GF-D8 (cell line): Measurements from ENCODE around the gene SPRY4.
A peak's percentile ranks its signal among the peaks of the same experiment; 100 is the strongest.
"Not testable (repeated sequence)": the region's sequence is repeated elsewhere in the genome, so short reads cannot be mapped to it uniquely, and the experiment has no call there.

Source experiments
- DNase-seq: peaks from one replicate; lab custom pipeline; 2025; lab: John Stamatoyannopoulos, UW

Gene SPRY4, protein sequence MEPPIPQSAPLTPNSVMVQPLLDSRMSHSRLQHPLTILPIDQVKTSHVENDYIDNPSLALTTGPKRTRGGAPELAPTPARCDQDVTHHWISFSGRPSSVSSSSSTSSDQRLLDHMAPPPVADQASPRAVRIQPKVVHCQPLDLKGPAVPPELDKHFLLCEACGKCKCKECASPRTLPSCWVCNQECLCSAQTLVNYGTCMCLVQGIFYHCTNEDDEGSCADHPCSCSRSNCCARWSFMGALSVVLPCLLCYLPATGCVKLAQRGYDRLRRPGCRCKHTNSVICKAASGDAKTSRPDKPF

DNA sequence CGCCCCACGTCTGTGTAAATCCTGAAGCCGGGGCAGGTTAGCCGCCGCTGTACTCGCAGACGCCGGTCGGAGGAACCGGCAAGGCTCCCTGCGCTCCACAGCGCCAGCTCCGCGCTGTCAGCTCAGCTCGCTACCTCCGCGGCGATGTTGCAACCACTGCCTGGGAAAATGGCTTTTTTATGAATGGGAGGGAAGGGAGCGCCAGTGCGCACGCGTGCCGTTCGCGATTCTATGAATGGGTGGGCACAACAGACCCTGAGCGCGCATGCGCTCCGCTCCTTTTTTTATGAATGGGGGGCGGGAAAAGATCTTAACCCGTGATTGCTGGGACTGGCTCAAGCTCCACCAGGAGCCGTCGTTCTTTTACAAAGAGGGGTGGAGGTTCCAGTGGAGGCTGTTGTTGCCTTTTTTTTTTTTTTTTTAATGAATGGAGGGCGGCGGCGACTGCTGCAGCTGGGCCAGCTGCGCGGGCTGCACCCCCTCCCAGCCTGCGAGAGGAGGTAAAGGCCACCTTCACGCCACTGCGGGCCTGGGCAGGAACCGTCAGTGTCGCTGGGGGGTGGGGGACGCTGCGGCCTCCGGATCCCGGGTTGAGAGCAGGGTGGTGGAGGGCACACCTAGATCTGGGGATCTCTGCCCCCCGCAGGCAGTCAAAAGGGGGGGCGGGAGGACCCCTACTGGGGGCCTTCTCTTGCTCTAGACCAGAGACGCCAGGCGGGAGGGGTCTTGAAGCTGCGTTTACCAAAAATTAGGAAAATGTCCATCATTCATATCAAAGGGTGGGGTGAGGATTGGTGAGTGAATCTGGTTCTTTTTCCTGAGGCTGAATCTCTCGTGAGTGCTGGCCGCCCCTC lies at the start of gene SPRY4:
Gene SPRY4 (minus strand): TSS at position 151 of the 854 bp plus-strand sequence. CDS start 9,913 bp downstream, outside the sequence.
- peak; percentile 5 for DNase-seq

DNA sequence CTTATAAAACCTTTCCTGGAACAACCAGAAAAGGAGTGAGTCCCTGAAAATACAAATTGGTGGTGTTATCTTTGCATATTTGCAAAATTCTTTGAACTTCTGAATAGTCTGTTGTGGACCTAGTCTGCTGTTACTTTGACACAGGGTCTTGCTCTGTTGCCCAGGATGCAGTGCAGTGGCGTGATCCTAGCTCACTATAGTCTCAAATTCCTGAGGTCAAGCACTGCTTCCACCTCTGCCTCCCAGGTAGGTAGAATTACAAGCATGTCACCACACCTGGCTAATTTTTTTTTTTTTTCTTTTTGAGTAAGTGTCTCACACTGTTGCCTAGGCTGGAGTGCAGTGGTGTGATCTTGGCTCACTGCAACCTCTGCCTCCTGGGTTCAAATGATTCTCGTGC lies 43.7 kb upstream of the SPRY4 start:
- no peak for DNase-seq

DNA sequence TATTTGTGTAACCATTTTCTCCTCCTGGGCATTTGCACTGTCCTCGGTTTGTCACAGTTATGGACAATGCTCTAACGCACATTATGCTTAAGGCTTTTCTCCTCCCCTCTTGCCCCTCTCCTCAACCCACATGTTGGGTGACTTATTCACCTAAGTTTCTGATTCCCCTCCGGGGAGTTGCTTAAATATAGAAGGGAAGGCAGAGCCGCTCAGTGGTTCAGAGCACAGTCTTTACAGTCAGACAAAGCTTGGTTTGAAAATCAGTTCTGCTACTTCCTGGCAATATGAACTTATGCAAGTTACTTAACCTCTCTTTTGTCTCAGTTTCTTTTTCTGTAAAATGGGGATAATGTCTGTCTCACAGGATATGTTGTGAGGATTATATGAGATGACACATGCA lies 41.2 kb upstream of the SPRY4 start:
- no peak for DNase-seq

DNA sequence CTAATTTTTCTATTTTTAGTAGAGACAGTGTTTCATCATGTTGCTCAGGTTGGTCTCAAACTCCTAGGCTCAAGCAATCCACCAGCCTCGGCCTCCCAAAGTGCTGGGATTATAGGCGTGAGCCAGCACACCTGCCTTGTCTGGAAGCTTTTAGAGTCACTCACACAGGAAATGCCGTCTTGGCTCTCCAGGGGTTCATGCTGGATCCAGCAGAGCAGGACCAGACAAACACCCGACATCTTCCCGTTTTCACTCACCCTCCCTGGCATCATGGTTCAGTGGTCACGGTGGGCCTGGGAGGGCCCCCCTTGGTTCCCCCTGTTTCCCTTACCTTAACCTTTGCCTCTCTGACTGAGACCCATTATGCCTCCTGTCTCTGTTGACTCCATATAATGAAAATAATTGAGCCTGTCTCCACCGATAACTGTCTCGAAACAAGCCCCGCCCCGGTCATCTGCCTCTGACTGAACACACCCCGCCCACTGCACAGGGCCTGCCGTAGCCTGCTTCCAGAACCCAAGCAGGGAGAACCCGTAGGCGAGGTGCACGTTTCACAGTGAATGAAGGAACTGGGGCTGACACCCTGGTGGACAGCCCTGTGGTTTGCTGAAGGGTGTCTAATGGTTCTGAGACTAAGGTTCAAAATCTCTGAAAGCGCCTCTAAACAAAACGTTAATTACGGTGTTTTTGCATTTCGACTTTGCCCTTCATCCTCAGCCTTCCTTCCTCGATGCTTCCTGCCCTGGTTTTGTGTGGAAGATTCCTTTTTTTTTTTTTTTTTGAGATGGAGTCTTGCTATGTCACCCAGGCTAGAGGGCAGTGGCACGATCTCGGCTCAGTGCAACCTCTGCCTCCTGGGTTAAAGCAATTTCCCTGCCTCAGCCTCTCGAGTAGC lies 39.7 kb upstream of the SPRY4 start:
- no peak for DNase-seq

DNA sequence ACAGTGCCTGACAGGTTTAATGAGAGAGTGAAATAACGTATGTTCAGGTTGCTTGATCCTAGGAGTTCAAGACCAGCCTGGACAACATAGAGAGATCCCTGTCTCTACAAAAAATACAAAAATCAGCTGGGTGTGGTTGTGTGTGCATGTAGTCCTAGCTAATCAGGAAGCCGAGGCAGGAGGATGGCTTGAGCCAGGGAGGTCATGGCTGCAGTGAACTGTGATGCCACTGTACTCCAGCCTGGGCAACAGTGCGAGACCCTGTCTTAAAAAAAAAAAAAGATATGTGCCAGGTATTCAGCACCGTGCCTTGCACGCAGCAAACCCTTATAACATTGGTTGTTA lies 38.8 kb upstream of the SPRY4 start:
- no peak for DNase-seq

DNA sequence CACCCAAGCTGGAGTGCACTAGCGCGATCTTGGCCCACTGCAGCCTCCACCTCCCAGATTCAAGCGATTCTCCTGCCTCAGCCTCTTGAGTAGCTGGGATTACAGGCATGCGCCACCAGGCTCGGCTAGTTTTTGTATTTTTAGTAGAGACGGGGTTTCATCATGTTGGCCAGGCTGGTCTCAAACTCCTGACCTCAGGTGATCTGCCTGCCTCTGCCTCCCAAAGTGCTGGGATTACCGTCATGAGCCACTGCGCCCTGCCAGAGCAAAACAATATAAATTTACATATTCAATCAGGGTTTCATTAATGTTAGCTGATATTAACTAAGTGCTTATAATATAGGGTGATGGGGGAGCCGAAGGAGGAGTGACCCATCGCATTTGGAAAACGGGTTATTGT lies 37.4 kb upstream of the SPRY4 start:
- DNase-seq: not testable (repeated sequence)

DNA sequence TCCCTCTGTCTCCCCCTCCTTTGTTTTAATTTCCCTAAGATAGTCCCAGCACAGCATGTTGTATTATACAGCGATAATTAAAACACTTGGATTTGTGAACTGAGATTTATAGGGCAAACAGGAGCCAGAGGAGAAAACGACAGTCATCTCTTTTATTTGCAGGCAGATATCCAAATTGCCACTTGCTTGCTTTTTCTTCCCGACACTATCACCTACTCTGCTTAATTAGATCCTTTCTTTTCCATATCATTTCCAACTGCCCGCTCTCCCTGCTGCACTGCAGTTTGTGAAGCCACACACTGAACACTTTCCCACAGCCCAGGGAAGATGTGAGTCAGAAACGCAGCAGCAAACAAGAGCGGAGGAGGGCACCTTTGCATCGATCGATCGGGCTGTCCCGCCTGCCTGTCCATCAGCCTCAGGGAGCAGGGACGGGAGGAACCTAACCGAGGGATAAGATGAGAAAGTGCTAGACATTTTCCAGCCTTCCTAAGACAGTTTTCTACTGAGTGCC lies 35.8 kb upstream of the SPRY4 start:
- no peak for DNase-seq

DNA sequence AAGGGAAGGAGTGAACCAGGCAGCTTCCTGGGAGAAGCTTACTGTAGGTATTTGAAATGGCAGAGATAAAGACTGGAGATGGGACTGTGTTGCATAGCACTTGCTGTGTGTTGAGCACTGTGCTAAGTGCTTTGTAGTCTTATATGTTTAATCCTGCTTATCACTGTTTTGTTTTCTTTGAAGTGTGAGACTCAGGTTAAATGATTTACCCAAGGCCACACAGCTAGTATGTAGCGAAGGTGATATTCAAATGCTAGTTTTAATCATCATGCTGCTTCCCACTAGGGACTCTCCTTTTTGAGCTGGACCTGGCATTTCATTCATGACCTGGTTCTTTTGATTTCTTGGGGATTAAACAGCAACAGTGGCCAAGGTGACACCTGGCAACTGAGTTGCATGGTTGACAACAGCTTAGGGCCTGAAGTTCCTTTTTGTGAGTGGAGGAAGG lies 35.3 kb upstream of the SPRY4 start:
- no peak for DNase-seq

DNA sequence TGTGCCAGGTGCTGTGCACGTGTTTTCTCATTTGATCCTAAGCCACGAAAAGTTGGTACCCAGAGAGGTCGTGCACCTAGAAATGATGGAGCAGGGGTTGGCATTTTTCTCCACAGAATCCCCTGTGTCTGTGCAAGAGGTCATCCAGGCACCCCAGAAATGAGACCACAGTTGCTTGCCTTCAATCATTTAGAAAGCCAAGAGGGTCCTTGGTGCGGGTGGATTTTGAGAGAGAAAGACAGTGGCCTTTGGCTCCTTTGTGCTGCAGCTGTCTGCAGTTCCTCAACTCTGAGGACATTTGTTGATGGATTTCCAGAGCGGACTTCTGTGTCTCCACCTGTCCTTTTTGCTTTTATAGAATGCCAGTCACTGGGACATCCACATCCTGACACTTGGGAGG lies 33.8 kb upstream of the SPRY4 start:
- no peak for DNase-seq

DNA sequence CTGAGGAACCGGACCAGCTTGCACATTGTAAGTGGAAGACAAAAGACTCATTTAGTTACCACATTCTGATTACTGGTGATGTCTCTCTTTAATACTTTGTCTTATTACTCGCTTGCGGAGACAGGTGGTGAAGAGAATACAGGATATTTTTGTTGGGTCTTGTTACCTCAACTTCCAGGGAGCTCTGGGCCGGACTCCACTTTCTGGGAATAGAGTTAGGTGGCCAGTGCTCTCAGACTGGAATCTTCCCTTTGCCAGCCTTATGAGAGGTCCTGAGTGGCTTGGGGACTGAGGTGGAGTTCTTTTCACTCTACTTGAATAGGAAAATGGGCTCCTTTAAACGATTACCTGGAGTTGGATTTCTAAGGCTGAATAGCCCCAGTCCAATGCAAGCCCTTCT lies 33.3 kb upstream of the SPRY4 start:
- DNase-seq: no peak

DNA sequence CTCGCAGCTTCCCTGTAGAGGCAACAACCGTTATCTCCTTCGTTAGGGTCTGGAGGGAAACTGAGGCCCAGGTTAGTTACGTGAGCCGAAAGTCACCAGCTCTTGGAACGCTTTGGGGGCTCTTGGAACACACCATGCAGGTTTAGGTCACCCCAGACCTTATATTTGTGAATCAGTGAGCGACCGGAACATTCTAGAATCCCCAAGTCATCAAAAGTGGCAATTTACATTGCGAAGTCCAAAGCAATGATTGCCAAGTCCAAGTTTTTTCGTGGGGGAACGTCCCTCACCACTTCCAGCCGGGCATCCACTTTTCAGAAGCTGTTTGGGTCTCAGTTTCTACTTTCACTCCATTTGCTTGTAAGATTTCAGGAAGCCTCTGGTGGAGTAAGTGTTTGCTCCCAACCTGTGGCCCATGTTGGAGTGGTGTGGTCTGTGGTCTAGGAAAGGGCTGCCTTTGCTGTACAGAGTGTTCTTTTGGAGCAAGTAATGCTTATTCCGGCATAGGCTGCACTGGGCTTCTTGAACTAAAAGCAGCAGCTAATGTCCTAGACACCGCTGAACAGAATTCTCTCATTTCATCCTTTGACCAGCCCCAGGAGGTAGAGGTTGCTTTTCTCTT lies 32.8 kb upstream of the SPRY4 start:
- DNase-seq: no peak

DNA sequence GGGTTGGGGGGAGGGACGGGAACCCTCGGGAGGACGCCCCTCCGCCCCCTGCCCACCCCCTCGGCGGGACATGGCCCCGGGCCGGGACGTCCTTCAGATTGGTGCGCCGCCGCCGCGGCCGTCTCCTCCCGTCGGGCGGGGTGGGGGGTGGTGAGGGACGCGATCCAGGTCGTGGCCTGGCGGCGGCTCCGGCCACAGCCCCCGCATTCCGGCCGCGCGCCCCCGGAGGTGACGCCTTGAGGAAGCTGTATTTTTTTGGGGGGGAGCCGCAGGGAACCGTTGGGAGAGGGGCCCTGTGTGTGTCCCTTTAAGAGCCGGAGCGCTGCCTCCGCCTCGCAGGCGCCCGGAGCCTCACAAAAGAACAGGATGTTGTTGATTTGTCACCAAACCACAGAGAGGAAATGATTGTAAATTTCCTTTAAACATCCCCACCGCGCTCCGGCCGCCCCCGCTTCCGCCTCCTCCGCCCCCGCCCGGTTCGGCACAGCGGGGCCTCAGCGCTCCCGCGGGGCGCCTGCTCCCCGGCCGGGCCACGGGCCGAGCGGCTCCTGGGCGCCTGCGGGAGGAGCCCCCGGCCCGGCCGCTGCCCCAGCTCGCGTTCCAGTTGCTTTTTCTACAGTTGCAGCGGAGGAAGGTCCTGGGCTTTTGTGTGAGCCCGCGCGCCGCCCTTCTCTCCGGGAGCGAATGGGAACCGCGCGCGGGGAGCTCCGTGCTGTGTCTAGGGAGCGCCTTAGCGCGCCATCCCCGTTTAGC lies 32.1 kb upstream of the SPRY4 start:
- peak; percentile 46 for DNase-seq

DNA sequence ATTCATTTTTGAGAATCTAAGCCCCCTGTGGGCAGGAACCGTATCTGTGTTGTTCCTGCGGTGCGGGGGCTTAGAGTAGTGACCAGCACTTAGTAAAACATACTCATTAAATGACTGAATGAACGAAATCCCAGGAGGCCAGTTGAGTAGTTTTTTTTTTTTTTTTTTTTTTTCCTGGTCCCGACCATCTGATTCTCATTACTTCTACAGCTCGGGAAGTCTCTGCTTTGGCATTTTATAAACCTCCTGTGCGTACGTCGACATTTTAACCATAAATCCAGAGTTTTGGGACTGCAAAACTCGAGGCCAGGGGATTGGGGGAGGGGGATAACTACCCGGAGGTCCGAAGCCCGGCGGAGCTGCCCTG lies 31.5 kb upstream of the SPRY4 start:
- no peak for DNase-seq

DNA sequence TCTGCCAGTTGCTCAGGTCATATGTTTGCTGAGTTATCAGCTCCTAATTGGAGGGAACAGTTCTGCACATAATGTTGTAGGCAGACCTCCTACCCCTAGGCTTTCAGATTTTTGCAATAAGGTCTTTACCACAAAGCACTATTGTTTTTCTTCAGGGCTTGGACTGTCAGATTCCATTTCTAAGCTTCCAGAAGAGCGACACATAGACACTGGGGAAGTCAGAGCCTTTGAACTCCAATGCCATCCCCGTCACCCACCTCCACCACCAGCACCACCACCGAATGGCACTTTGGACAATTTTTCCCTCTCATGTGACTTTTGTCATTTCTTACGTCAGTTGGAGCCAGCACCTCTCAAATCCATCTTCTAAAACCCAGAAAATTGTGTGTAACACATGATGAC lies 28.3 kb upstream of the SPRY4 start:
- no peak for DNase-seq

DNA sequence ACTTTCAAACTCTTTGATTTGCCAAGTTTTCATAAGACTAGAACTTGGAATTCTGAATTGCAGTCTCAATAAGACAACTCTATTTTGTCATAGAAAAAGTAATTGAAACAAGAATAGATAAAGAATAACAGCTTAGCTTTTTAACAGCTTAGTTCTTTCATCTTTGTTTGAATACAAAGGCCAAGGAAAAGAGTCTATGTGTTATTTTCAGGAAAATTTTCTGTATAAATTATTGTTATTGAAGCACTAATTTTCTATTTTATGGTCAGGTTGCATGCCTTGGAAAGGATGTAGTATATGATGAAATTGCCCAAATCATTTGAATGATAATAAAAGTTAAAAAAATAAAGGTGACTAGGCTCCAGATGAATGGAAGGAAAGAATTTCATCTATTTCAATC lies 25.2 kb upstream of the SPRY4 start:
- DNase-seq: no peak

DNA sequence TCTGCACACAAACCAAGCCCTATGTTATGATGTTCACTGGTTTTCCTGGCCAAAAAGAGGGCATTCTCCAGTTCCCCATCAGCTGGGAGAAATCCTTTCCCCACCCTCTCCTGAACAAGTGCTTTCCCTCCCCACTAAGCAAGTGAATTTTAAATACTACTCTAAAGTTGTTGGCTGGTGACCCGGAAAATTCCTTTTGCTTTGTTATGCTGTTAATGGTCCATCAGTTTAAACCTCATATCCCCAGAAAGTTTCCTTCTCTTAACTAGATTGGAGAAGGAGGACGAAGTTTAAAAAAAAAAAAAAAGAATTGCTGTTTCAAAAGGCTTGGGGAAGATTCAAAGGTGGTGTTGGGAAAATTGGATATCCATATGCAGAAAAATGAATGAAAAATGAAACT lies 21.9 kb upstream of the SPRY4 start:
- DNase-seq: no peak

DNA sequence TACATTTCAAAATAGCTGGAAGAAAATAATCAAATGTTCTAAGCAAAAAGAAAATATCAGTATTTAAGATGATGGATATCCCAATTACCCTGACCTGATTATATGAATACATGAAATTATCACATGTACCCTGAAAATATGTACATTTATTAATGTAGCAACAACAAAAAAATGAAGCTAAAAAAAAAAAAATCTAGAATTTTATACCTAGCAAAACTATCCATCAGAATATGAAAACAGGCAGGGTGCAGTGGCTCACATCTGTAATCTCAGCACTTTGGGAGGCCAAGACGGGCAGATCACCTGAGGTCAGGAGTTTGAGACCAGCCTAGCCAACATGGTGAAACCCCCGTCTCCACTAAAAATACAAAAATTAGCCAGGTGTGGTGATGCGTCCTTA lies 20.1 kb upstream of the SPRY4 start:
- not testable (repeated sequence) for DNase-seq

DNA sequence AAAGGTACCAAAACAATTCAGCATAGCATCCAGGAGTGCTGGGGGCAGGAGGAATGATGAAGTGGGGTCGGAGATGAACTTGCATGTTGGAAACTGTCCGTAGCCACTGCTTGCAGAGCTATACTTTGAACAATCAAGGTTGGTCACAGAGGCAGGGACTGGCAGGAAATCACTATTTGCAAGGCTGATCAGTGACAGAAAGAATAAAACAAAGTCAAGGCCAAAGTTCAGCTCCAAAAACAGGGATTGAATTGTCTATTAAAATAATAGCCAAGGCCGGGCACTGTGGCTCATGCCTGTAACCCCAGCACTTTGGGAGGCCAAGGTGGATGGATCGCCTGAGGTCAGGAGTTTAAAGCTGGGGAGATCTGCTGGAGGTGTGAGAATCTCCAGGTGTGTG lies 18.7 kb upstream of the SPRY4 start:
- DNase-seq: no peak

DNA sequence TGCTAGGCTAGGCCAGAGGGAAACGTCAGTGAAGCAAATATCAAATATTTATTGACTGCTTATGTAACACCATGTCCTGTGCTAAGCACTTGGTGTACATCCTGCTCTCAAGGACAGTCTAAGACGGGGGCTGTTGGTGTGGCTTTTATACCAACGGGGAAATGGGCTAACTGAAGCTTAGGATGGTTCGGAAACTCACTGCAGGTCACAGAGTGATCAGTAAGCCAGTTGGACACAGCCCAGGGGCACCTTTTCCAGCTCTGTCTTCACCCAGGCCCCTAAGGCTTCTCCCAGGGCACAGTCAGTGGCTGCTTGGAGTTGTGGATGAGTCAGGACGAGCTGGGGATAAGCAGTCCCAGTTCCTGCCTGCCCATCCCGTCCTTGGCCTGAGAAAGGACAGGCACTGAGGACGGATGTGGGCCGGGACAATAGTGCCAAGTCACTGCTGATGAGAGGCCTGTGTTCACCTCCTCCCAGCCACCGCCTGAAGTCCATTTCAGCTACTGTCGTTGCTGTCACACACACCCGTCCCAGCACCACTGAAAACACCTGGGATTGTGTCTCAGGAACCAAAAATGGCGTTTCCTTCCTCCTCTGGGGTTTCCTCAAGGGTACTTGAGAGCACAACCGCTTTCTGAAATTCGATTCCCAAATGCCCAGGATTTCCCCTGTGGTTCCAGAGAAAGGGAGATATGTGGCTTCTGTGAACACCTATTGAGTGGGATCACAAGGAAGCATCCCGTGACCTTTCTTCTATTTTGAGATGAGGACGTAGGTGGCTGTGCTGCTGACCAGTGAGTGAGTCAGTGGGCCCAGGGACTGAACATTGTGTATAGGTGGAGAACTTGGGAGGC lies 17.5 kb upstream of the SPRY4 start:
- no peak for DNase-seq

DNA sequence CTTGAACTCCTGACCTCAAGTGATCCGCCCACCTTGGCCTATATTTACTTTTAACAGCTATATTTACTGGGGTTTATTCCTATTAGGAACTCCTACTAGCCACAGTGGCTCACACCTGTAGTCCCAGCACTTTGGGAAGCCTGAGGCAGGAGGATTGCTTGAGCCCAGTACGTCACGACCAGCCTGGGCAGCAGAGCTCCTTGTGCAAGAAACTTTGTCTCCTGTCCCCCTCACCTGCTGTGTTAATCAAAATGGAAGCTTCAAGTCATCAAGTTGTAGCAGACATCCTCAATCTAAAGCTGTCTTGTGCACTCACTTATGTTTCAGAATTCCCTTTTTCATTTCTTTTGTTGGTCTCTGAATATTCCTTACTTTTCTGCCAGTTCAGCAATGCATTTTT lies 15.0 kb upstream of the SPRY4 start:
- no peak for DNase-seq
